ENCODE measurements around the gene TSHZ1.

- no peak for TF ChIP-seq EP300 (IDR thresholded peaks at IDR 0.05)
- no peak for TF ChIP-seq CTCF (IDR thresholded peaks at IDR 0.05)
- no peak for TF ChIP-seq POLR2A (IDR thresholded peaks at IDR 0.05)
Measured at GRCh38 chr18:75321431-75321830, 110.8 kb downstream of the TSHZ1 start.
